Muscle of back (tissue), 11 donors: ENCODE results near the gene SELENOT. TPM values are rescaled to one million over a fixed set of nuclear protein-coding genes. Genes with fewer than 3 reads are reported as not detected.
A peak's percentile ranks its signal among the peaks of the same experiment; 100 is the strongest.
"Not testable (repeated sequence)": the region's sequence is repeated elsewhere in the genome, so short reads cannot be mapped to it uniquely, and the experiment has no call there.

Experiments
- DNase-seq, 3 donors: peaks; one replicate each; pipeline versions ENCODE4 v3.0.0 to v3.0.0-alpha.2; 2013
- polyA plus RNA-seq, 10 donors: library from polyadenylated mRNA; unstranded; fragments of 120-200 nt; gene quantifications; one replicate each; pipeline ENCODE4 v1.2.1, GENCODE V29; 2013; ENCODE audit not compliant: insufficient read length in 10 of 10

SELENOT gene
- polyA plus RNA-seq, 10 donors, result 48.6 to 62.6 (median 54.6) TPM

- no peak for DNase-seq
Observed at GRCh38 chr3:150603980-150604319, 829 bp downstream of the SELENOT start.

- peak in 1 of 3 donors; percentile 10 for DNase-seq
Observed at GRCh38 chr3:150605998-150606641, 3.0 kb downstream of the SELENOT start.

GRCh38 chr3:150607267-150608065 lies 4.3 kb downstream of the SELENOT start:
- no peak for DNase-seq

- DNase-seq, result no peak
Observed at GRCh38 chr3:150609988-150610387, 6.9 kb downstream of the SELENOT start.

- no peak for DNase-seq
Observed at GRCh38 chr3:150610785-150611184, 7.7 kb downstream of the SELENOT start.

- no peak for DNase-seq
Observed at GRCh38 chr3:150611666-150612065, 8.5 kb downstream of the SELENOT start.

GRCh38 chr3:150612494-150612893 lies 9.4 kb downstream of the SELENOT start:
- DNase-seq, result no peak

GRCh38 chr3:150613034-150613433 lies 9.9 kb downstream of the SELENOT start:
- DNase-seq, result no peak

- no peak for DNase-seq
Observed at GRCh38 chr3:150613709-150614480, 10.8 kb downstream of the SELENOT start.

- DNase-seq, result no peak
Observed at GRCh38 chr3:150620002-150620689, 17.0 kb downstream of the SELENOT start.

GRCh38 chr3:150622955-150623354 lies 19.8 kb downstream of the SELENOT start:
- DNase-seq, result not testable (repeated sequence)

GRCh38 chr3:150623945-150624344 lies 20.8 kb downstream of the SELENOT start:
- DNase-seq, result no peak

- DNase-seq, result no peak
Observed at GRCh38 chr3:150626148-150626930, 23.2 kb downstream of the SELENOT start.

GRCh38 chr3:150627557-150627956 lies 24.4 kb downstream of the SELENOT start:
- DNase-seq, result peak; percentile 19 to 49 (median 32)

GRCh38 chr3:150631515-150632221 lies 28.5 kb downstream of the SELENOT start:
- DNase-seq, result no peak

GRCh38 chr3:150635076-150635475 lies 32.0 kb downstream of the SELENOT start:
- DNase-seq, result no peak

GRCh38 chr3:150635526-150635925 lies 32.4 kb downstream of the SELENOT start:
- DNase-seq, result no peak

GRCh38 chr3:150636258-150636657 lies 33.1 kb downstream of the SELENOT start:
- DNase-seq, result no peak

- no peak for DNase-seq
Observed at GRCh38 chr3:150639262-150639661, 36.1 kb downstream of the SELENOT start.

GRCh38 chr3:150640256-150640655 lies 37.1 kb downstream of the SELENOT start:
- no peak for DNase-seq
